ENCODE data around the gene ALDH1B1.

ALDH1B1 gene

DNA sequence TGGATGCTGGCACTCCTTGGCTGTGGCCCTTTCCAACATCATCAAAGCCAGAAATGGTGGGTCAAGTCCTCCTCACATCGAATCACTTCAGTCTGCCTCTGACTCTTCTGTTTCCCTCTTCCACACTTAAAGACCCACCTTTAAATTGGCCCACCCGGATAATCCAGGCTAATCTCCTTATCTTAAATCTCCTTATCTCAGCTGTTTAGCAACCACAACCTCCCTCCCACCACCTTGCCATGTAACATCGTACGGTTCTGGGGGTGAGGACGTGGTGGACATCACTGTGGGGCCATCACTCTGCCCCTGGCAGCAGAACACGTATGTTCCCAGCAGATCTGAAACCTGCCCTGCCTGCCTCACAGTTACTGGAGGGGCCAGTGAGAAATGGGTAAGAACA lies 20.2 kb downstream of the ALDH1B1 start:
- H3K27ac ChIP-seq, result no peak overlapping the region
- TF ChIP-seq, protein P1, sequence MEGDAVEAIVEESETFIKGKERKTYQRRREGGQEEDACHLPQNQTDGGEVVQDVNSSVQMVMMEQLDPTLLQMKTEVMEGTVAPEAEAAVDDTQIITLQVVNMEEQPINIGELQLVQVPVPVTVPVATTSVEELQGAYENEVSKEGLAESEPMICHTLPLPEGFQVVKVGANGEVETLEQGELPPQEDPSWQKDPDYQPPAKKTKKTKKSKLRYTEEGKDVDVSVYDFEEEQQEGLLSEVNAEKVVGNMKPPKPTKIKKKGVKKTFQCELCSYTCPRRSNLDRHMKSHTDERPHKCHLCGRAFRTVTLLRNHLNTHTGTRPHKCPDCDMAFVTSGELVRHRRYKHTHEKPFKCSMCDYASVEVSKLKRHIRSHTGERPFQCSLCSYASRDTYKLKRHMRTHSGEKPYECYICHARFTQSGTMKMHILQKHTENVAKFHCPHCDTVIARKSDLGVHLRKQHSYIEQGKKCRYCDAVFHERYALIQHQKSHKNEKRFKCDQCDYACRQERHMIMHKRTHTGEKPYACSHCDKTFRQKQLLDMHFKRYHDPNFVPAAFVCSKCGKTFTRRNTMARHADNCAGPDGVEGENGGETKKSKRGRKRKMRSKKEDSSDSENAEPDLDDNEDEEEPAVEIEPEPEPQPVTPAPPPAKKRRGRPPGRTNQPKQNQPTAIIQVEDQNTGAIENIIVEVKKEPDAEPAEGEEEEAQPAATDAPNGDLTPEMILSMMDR (conservative IDR thresholded peaks at IDR 0.05), result no peak
- TF ChIP-seq ZFX (IDR thresholded peaks at IDR 0.05), result no peak

GRCh38 chr9:38413283-38413682 lies 20.8 kb downstream of the ALDH1B1 start:
- no peak overlapping the region for H3K27ac ChIP-seq
- TF ChIP-seq ZFX (IDR thresholded peaks at IDR 0.05), result no peak
- TF ChIP-seq, protein P1 (conservative IDR thresholded peaks at IDR 0.05), result no peak

DNA sequence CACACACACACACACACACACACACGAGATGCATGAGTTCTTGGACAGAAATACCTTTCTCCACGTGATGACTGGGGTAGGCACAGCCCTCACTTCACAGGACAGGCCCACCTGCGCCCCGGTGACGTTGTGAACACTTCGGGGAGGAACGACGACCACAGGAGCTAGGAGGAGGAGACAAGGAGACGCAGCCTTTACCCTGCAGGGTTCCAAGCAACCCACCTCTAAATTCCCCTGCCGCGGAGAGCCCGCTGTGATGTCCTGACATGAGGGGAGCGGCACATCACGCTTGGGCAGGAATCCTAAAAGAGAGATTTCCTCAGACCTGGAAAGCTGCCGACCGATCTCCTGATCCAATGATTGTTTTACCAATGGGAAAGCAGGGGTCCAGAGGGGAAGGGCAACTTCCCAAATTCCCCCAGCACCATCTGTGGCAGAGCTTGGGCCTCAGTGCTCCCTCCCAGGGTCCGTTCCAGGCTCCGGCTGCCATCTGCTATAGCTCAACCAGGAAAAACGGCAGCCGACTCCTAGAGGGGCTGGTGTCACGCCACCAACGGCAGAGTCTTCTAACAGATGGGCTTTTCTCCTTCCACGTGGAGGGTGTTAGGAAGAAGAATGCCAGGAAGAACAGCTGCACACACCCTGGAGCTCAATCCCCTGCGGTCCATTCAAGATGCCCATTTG lies 21.7 kb downstream of the ALDH1B1 start:
- TF ChIP-seq ZFX (IDR thresholded peaks at IDR 0.05), result no peak
- TF ChIP-seq, protein P1 (conservative IDR thresholded peaks at IDR 0.05), result no peak

DNA sequence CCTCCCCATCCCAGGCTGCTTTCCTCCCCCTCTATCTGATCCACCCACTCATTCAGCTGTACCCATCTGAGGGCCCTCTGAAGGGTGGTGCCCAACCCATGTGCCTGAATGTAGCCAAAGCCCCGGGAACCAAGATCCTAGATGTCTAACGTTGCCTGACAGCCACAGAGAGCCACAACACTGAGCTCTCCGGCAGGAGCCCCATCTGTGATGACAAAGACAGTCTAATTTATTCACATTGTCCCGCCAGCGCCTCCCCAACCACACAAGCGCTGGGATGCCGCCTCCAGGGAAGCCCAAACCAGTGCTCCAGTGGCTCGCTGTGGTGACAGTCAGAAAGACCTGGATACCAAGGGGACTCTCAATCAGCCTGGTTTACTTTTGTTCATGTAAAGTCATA lies 23.4 kb downstream of the ALDH1B1 start:
- no peak overlapping the region for H3K27ac ChIP-seq
- no peak for TF ChIP-seq ZFX (IDR thresholded peaks at IDR 0.05)
- TF ChIP-seq, protein P1 (conservative IDR thresholded peaks at IDR 0.05), result no peak

More for the DNA sequence above, 21.7 kb downstream of the ALDH1B1 start:
- H3K27ac ChIP-seq, result no peak overlapping the region

DNA sequence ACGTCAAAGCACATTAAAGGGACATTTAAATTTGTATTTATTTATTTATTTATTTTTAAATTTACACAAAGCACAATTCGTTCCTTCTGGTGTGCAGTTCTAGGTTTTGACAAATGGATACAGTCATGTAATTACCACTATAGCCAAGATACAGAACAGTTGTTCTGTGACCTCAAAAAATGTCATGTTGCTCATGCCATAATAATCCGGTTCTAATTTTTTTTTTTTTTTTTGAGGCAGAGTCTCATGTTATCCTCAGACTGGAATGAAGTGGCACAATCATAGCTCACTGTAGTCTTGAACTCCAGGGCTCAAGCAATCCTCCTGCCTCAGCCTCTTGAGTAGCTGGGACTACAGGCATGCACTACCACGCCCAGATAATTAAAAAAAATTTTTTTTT lies 24.0 kb downstream of the ALDH1B1 start:
- no peak overlapping the region for H3K27ac ChIP-seq
- no peak for TF ChIP-seq ZFX (IDR thresholded peaks at IDR 0.05)
- TF ChIP-seq, protein P1 (conservative IDR thresholded peaks at IDR 0.05), result no peak

DNA sequence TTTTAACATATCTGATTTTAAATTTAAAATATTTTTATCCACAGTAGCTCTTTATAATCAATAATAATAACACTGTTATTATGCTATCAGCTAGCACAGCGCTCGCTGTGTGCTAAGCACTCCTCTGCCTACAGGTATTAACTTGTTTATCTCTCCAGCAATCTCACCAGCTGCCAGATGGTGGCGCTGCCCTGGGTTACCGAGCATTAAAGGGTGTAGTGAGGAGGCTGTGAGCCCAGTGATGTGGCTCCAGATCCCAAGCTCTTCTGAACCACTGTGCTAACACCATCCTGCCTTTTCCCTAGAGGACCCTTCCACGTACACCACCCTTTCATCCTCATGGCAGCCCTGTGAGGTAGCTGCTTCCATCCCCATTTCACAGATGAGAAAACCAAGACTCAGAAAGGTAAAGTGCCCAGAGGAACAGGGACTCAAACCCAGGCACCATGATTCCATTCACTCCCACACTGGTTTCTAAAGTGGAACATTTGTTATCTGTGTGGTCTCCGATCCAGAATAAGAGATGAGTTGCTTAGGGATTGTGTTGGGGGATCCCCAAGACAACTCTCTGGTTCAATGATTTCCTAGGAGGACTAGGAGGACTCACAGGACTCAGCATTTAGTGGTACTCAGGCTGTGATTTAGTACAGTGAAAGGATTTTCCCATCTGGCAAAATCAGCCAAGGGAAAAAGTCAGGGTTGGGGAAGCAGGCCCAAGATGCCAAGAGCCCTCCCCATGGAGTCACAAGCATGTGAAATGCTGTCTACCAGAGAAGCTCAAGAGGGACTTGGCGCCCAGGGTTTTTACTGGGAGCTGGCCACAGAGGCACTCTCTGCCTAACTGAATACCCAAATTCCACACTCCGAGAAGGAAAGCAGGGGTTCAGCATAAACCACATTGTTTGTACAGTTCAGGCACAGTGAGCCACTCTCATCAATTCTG lies 24.8 kb downstream of the ALDH1B1 start:
- TF ChIP-seq, protein P1 (conservative IDR thresholded peaks at IDR 0.05), result peak; percentile 81
- no peak for TF ChIP-seq ZFX (IDR thresholded peaks at IDR 0.05)

DNA sequence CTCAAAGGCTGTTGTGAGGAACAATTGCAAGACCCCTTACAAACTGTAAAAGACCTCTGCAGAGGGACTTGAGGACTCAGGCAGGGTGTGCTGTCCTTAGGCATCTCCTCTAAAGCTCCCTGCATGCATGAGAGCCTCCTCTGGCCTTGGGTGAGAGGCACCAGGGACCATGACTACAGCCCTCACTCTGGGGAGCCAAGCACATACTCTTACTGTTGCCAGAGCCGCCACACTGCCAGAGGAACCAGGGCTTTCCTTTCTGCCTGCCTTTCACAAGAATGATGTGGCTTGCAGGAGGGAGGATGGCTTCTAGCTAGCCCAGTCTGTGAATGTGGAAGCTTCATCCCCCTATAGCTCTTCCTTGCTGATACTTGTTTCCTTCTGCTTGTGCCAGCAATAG lies 25.9 kb downstream of the ALDH1B1 start:
- TF ChIP-seq, protein P1 (conservative IDR thresholded peaks at IDR 0.05), result no peak
- TF ChIP-seq ZFX (IDR thresholded peaks at IDR 0.05), result no peak
- no peak overlapping the region for H3K27ac ChIP-seq

More for the DNA sequence above, 24.8 kb downstream of the ALDH1B1 start:
- no peak overlapping the region for H3K27ac ChIP-seq
